H4 (cell line): Measurements from ENCODE around the gene ALDH5A1. TPM values are rescaled to one million over a fixed set of nuclear protein-coding genes. Genes with fewer than 3 reads are reported as not detected.

Experiments used
- DNase-seq: peaks from one replicate; pipeline ENCODE4 v3.0.0-alpha.2; 2015; ENCODE audit warnings: low spot score
- total RNA-seq: library from RNA; depleted of rRNA; stranded (reverse); fragments of >200 nt; shearing (Covaris generic); gene quantifications from 2 replicates; pipeline ENCODE4 v1.2.3, GENCODE V29; 2014; rRNA removed

The ALDH5A1 gene
- total RNA-seq, 1 experiment from 2014 or later, result 1.7 TPM

DNA sequence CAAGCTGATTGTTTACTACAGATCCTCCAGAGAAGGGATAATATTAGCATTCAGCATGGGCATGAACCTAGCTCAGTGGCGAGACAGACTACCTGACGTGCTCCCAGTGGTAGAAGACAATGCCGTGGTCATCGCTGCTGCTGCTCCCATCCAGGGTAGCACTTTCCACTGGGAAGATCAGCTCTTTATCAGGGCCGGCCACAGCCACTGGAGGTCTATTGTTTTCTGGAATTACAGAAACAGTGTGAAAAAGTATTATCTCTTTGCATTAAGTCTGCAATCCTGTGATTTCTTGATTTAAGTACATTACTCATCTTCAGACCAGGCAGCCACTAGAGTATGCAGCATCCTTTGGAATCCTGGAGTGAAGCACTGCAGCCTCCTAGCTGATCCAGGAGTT is 75.0 kb downstream of the ALDH5A1 start:
- no peak for DNase-seq

DNA sequence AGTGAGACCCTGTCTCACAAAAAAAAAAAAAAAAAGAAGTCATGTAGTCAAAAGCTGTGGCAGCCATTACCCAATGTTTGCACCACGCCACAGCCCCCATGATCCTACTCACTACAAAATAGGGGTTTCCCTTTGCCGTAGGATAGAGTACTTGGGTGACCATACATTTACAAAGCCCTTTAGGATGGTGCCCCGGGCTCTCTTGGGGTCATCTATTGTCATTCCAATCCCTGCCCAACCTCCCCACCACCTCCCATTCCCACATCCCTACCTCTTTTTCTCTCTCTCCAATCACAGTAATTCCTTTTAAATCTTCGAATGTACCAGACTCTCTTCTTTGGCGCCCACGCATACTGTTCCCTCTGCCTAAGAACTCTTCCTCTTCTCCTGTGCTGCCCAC is 76.6 kb downstream of the ALDH5A1 start:
- DNase-seq, result no peak

DNA sequence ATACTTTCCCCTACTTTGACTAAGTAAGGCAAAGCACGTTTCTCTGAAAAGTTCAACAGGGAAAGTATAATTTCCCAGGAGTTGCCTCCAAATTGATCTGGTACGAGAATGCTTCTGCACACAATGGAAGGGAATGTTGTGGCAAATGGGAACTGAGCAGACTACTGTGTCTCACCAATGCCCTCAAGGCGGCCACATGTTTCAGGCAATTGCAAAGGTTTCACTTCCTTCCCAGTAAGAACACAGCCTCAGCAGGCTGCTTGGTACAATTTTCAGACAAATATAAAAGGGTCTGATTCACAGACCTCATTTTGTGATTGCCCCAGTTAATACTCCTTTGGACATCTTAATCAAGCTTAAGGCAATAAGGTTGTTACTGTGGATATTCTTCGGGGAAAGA is 80.0 kb downstream of the ALDH5A1 start:
- no peak for DNase-seq

DNA sequence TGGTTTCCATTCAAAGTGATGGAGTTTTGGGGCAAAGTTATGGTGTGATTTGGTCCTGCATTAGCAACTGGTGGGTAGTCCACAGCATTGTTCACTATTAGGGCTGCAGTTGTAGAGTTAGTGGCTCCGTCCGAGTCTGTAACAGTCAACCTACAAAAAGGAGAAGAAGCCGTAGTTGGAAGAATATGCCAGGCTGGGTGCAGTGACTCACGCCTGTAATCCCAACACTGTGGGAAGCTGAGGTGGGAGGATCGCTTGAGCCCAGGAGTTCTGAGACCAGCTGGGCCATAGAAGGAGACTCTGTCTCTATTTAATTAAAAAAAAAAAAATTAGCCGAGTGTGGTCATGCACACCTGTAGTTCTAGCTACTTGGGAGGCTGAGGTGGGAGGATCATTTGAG is 81.7 kb downstream of the ALDH5A1 start:
- no peak for DNase-seq

DNA sequence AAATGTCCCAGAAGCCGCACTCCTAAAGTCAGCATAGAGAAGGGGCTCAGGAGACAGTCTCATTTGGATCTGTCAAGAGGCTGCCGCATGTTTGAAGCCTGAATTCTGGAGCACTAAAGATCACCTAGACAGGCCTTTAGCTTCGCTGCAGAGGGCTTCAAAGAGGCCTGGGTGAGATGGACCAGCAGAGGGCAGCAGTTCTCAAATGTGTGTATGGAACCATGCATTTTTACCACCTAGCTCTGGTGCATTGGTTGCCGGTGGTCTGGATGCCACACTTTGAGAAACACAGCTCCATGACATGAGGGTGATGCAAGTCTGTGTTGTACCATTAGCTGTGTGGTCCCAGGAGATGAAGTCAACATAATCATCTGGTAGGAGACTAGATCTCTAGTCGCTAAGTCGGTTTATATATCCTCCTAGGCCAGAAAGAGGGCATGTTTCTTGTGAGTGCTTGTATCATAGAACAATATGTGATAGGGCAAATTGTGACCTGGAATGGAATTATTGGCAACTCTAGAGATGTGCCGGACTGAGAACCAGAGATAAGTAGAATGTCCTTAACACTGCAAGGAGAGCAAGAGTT is 86.4 kb downstream of the ALDH5A1 start:
- peak; percentile 44 for DNase-seq

DNA sequence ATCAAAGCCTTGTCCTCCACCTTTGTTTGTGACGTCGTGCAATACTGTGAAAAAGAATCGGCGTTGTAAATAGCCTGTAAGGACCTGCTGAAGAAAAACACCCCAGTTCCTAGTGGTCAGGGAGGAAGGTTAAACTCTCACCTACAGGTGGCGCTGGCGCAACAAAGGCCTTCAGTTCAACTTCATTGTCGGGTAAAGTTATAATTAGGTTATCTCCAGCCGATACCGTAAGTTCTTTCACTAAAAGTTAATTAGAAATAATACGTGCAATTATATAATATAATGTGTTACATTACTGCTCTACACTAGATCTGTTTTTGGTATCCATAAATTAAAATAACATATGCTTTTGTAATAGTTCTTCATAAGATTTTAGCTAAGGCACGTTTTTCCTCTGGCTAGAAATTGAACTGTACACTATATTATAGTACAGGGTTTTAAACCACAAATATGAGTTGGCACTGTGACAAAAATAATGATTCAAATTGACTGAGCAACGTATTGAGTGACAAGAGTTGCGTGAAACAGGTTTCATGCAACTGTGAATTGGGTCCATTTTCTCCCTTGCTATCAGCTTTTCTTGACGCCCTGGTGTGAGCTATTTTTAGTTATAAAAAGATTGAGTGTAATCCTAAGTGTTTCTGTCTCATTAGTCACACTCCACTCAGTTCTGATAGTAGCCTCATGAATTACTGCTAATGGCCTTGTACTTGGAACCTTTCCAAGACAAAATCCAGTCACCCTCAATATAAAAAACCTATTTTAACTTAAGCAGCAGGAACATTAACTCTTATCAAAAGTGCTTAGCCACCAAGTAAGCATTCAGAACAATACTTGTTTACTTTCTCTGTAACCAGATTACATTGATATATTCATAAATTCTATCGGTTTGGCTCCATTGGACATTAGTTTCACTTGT is 89.0 kb downstream of the ALDH5A1 start:
- peak; percentile 51 for DNase-seq

DNA sequence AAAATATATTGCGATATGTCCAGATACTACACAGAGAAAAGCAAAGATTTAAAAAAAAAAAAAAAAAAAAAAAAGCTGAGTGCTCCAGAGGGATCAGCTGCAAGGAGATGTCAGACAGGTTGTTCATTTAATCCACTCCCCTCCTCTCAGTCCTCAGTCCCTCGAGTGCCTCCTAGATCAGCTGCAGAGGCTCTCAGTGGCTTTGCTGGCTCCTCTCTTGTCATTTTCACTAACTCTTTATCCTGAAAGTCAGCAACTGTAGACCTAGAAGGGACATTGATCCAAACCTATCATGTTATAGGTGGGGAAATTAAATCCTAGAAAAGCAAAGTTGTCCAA is 89.6 kb downstream of the ALDH5A1 start:
- DNase-seq, result no peak

Other genes with a start within 250 kb of the ALDH5A1 start
- 0.02 TPM in 1 of 2 replicates, not detected in the other for gene DCDC2, start 136.9 kb upstream of the ALDH5A1 start, total RNA-seq
- 37.4 and 38.5 TPM in 2 replicates for gene MRS2, start 92.0 kb upstream of the ALDH5A1 start, total RNA-seq
- gene GPLD1, start 5.4 kb upstream of the ALDH5A1 start, total RNA-seq, result 0.08 TPM in 1 of 2 replicates, not detected in the other
- gene KIAA0319, start 151.2 kb downstream of the ALDH5A1 start, total RNA-seq, result 2.0 TPM in 2 replicates
- gene TDP2, start 171.9 kb downstream of the ALDH5A1 start, total RNA-seq, result 38.1 and 51.0 TPM in 2 replicates
- gene ACOT13, start 172.1 kb downstream of the ALDH5A1 start, total RNA-seq, result 18.3 and 22.2 TPM in 2 replicates
- 115 and 120 TPM in 2 replicates for gene C6orf62, start 224.2 kb downstream of the ALDH5A1 start, total RNA-seq